GM18498 (cell line): ENCODE measurements around the gene OTOP3.

Experiments used
- ATAC-seq: cut with Tn5 transposase; IDR thresholded peaks from one replicate; pipeline ENCODE4 v1.9.1; 2021; ENCODE audit warnings: mild to moderate bottlenecking, moderate library complexity; ENCODE audit not compliant: unreplicated experiment

The OTOP3 gene

GRCh38 chr17:74916851-74917199, 18.9 kb upstream of the OTOP3 start:
- ATAC-seq = no peak

- ATAC-seq = no peak
These were observed 18.3 kb upstream of the OTOP3 start for GRCh38 chr17:74917430-74917829.

DNA sequence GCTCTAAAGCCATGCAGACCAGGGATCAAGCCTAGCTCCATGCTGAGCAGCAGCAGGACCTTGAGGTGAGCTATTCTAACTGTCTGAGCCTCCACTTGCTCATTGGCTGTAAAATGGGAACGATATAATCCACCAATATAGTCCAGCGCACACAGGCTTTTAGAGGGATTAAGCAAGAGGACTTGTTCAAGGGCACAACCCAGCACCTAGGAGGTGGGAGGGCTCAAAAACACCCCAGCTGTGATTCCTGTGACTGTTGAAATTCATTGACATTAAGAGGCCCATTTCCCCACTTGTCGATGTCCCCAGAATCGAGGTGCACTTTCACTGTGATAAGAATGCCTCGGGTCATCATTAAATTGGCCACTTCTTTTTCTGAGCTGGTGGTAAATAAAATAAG, 16.8 kb upstream of the OTOP3 start:
- no peak for ATAC-seq

- no peak for ATAC-seq
These were observed 16.0 kb upstream of the OTOP3 start for GRCh38 chr17:74919440-74920305.

DNA sequence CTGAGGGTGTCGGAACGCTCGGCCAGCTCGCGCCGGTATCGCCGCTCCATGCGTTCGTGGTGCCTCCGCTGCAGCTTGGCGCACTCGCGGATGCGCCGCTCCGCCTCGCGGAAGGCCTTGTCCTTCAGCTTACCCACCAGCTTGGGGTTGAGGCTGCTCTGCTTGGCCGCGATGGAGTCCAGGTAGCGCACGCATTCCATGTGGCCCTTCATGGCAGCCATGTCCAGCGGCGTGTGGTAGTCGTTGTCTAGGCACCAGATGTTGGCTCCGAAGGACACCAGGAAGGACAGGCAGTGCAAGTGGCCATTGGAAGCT, 15.4 kb upstream of the OTOP3 start:
- no peak for ATAC-seq

GRCh38 chr17:74920642-74921025, 15.1 kb upstream of the OTOP3 start:
- ATAC-seq = no peak

DNA sequence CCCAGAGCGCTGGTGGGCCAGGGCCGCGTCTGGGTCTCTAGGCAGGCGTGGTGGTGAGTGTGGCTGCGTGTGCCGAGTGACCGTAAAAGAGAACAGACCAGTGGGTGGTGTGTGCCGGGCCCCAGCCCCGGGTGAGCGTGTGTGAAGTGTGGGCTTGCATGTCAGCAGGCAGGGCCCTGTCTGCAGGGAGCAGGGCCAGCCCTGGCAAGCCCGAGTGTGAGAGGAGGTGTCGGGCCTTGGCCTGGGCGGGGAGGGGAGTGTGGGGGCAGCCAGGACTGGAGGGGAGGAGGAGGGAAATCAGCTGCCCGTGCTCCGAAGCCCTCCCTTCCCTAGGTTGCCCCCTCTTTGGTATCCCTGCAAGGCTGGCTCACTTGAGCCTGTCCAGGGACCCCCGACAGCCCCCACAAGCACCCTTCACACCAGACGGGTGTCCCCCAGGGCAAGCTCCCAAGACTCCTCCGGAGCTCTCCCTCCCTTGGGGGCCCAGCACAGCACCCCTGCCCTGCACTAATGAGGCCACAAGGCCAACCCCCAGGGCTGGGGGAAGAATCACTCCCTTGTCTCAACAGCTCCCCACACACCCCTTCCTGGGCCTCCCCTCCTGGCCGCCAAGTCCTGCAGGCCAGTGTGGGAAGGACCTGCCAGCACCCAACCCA, 14.5 kb upstream of the OTOP3 start:
- ATAC-seq = no peak

DNA sequence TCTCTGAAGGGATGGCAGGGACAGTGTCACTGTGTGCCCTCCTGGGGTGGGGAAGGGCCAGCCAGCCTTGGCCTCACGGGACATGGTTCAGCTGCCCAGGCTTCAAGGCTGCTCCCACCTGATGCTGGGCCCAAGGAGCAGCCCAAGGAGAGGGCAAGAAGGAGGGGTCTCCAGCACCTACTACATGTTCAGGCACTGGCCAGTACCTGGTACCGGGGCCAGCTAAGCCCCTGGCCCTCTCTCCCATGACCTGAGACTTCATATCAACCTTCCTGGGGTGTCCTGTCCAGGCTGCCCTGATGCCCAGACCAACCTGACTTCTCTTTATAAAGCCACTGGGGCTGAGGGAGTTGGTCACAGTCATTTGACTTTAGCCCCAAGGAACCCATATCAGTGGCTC, 13.9 kb upstream of the OTOP3 start:
- ATAC-seq = no peak

DNA sequence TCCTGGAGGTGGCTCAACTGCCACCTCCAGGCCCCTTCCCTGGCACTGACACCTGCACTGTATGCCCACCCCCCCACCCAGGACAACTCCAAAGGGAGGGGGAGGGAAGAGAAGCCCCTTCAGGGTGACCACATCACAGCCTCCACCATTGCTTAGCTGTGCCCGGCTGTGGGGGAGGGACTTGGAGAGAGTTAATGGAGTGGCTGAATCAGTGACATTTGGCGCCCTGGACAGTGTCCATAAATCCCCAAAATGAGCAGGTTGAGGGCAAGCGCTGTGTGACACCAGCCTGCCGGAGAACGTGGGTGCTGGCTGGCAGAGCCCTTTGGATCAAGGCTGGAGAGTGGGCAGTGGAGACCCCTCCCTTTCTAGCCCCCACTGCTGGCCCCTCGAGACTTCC, 13.5 kb upstream of the OTOP3 start:
- no peak for ATAC-seq

GRCh38 chr17:74922694-74923537, 12.8 kb upstream of the OTOP3 start, which contains the start of gene USH1G:
USH1G (minus strand) TSS chr17:74923255; CDS start chr17:74923073, 182 bp downstream.
- no peak for ATAC-seq

GRCh38 chr17:74923538-74924249, 12.0 kb upstream of the OTOP3 start:
- no peak for ATAC-seq

GRCh38 chr17:74924250-74924948, 11.3 kb upstream of the OTOP3 start, which contains the start of gene OTOP2:
OTOP2 (plus strand) TSS chr17:74924273; CDS start chr17:74924633, 360 bp downstream.
- ATAC-seq = no peak

DNA sequence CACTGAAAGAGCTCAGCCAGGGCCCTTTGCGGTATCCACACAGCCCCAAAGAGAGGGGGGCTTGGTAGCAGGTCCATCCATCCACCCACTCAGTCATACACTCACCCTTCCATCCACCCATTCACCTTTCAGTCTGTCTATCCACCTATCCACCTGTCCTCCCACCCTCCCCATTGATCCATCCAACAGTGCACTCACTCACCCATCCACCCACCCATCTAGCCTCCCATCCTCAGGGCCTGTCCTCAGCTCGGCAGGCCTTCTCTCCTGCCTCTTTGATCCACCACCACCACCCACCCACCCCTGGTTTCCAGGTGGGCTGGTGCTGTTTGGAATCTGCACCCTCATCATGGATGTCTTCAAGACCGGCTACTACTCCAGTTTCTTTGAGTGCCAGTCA, 10.5 kb upstream of the OTOP3 start:
- ATAC-seq = no peak

DNA sequence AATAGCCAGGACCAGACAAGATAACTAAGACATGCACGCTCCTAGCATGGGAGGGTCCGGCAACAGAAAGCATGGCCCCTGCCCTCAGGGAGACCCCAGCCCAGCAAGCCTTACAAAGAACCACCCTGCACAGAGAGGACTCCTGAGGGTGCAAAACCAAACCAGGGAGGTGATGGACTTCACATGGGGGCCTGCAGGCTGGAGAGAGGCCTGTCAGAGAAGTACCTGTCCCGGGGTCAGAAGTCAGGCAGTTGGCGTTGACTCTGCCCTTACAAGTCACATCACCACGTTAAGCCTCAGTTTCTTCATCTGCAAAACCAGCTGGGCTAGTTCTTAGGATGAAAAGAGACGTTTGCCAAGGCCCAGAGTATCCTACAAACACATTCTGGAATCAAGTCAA, 6.9 kb upstream of the OTOP3 start:
- ATAC-seq = no peak

- ATAC-seq = no peak
These were observed 5.1 kb upstream of the OTOP3 start for GRCh38 chr17:74930535-74931036.

- no peak for ATAC-seq
These were observed 650 bp upstream of the OTOP3 start for GRCh38 chr17:74935048-74935447.

GRCh38 chr17:74936470-74936799, 737 bp downstream of the OTOP3 start:
- ATAC-seq = no peak

DNA sequence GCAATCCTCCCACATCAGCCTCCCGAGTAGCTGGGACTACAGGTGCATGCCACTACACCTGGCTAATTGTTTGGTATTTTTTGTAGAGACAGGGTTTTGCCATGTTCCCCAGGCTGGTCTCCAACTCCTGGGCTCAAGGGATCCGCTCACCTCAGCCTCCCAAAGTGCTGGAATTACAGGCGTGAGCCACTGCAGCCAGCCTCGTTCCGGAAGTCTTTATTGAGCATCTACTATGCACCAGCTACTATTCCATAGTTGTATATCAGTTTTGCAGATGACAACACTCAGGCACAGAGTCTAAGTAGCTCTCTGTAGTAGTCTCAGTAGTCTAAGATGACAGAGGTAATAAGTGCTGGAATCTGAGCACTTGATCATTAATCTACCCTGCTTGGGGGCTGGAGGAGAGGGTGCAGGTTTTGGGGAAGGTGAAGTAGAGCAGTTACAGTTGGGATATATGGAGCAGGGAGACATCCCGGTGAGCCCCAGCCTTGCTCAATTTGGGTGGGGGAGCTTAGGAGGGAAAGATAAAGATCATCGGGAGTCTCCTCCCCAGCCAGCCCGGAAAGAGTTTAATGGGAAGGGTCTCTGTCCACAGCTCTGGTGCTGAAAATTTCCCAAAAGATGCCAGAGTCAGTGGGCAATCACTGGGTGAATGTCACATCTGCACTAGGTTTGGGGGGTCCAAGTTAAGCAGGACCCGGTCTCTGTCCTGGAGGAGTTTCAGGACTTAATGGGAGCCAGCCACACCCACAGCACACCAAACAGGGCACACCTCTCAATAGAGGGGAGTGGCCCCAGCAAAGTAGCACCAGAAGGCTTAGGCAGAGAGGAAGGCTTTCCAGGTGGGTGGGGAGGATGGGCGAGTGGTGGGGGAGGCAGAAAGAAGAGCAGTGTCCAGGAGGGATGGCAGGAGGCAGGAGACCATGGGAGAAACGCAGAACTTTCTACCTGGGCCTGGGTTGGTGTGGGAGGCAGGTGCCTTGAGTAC, 1.7 kb downstream of the OTOP3 start:
- ATAC-seq = no peak
